ENCODE data around the gene LEKR1. TPM values are rescaled to one million over a fixed set of nuclear protein-coding genes. Genes with fewer than 3 reads are reported as not detected.

LEKR1 gene
- total and polyA plus RNA-seq, 2 of the 13 experiments (the other 11 are each of a cell fraction or from before 2014, with no cell fraction given): 0.49 to 1.5 TPM

DNA sequence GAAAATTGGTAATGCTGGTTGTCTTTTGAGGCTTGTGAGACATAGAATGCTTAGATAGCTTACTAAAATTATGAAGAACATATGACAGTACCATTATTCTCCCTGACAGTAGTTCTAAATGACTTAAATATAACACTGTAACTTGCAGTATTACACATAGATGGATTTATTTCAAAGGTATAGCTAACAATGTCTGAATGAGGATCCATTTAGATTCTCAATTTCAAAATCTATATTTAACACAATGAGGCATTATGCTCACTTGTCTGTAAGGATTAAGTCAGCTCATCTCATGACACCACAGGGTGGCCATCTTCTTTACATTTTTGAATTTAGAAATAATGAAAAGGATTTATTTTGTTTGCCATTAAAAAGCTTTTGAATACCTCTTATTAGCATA is 225.4 kb downstream of the LEKR1 start:
- DNase-seq (ENCODE audit: low spot score) (no peak), FAIRE-seq (no peak), ATAC-seq (no peak)
- H3K9ac ChIP-seq (ENCODE audit: insufficient read depth, low read depth, low read length): no peak overlapping the region
- BruUV-seq (replicated peaks): no TSS peak
- H3K36me3 ChIP-seq (replicated peaks in 1 of 2; ENCODE audit: control insufficient read depth in 1 of 2, insufficient read depth in 2 of 2, low read length in 2 of 2): no peaks in the 10 kb centered on the region
- H3K27ac ChIP-seq (ENCODE audit: extremely low read length, insufficient read depth, low read length): no peak overlapping the region
- ChIA-PET CTCF (ENCODE audit: low intra/inter-chr PET ratio, low total read pairs) (no interaction called here), POLR2A (no interaction called here)
- no peaks in the 10 kb centered on the region for H4K20me1 ChIP-seq (ENCODE audit: insufficient read depth, low read length)
- H3K4me2 ChIP-seq (ENCODE audit: low read depth, low read length): no peak overlapping the region
- no peak overlapping the region for H3K4me3 ChIP-seq (replicated peaks in 1 of 3; ENCODE audit: insufficient read depth in 1 of 3, low read depth in 2 of 3, low read length in 3 of 3)
- H3K4me1 ChIP-seq (ENCODE audit: insufficient read depth, low read length): no peaks in the 10 kb centered on the region
- H3K9me3 ChIP-seq (ENCODE audit: low read length): no peaks in the 10 kb centered on the region
- no peaks in the 10 kb centered on the region for H3K27me3 ChIP-seq (ENCODE audit: control insufficient read depth in 1 of 2, insufficient read depth in 2 of 2, low read length in 2 of 2)
- intact Hi-C loops (cut with micrococcal nuclease; ENCODE audit: unreplicated experiment) (no loop called here), in situ Hi-C loops (cut with HindIII; ENCODE audit: extremely low pct_ligation_motif_present, low pct_unique_long_range_greater_than_20kb) (no loop called here)
- no peaks in the 10 kb centered on the region for H3K79me2 ChIP-seq (ENCODE audit: insufficient read depth, low read length)
- TF ChIP-seq ISL2 (CRISPR knock-in tag; IDR thresholded peaks at IDR 0.05): no peak
- no peak overlapping the region for H2AFZ ChIP-seq (ENCODE audit: low read length)

DNA sequence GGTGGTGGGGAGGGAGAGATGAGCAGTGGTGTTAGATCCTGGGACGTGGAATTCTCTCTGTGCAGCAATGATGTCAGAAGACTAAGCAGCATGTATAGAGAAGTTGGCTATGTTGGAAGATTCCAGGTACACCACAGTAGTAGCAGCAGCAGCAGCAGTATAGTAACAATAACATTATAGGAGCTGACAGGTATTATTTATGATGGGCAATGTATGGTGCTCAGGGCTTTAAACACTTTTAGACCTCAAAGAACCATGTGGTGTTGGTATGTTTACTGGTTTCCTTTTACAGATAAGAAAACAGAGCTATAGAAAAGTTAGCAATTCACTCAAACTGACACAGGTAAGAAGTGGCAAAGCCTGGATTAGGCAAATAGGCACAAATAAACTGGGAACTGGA is 229.9 kb downstream of the LEKR1 start:
- Histone ChIP-seq H2AFZ (ENCODE audit: low read length) (no peak overlapping the region), H3K9me3 (ENCODE audit: low read length) (no peaks in the 10 kb centered on the region), H3K79me2 (ENCODE audit: insufficient read depth, low read length) (no peaks in the 10 kb centered on the region), H3K27me3 (ENCODE audit: control insufficient read depth in 1 of 2, insufficient read depth in 2 of 2, low read length in 2 of 2) (no peaks in the 10 kb centered on the region), H3K4me3 (replicated peaks in 1 of 3; ENCODE audit: insufficient read depth in 1 of 3, low read depth in 2 of 3, low read length in 3 of 3) (no peak overlapping the region), H4K20me1 (ENCODE audit: insufficient read depth, low read length) (no peaks in the 10 kb centered on the region), H3K27ac (ENCODE audit: extremely low read length, insufficient read depth, low read length) (no peak overlapping the region), H3K4me1 (ENCODE audit: insufficient read depth, low read length) (no peaks in the 10 kb centered on the region), H3K4me2 (ENCODE audit: low read depth, low read length) (no peak overlapping the region), H3K9ac (ENCODE audit: insufficient read depth, low read depth, low read length) (no peak overlapping the region), H3K36me3 (replicated peaks in 1 of 2; ENCODE audit: control insufficient read depth in 1 of 2, insufficient read depth in 2 of 2, low read length in 2 of 2) (no peaks in the 10 kb centered on the region)
- ATAC-seq: no peak
- no peak for DNase-seq (ENCODE audit: low spot score)
- ChIA-PET POLR2A (no interaction called here), CTCF (ENCODE audit: low intra/inter-chr PET ratio, low total read pairs) (no interaction called here)
- TF ChIP-seq ZNF383 (CRISPR knock-in tag; IDR thresholded peaks at IDR 0.05; ENCODE audit: borderline replicate concordance): no peak
- no peak for TF ChIP-seq SKI (IDR thresholded peaks at IDR 0.05; ENCODE audit: partially characterized antibody)
- TF ChIP-seq ZNF432 (CRISPR knock-in tag; IDR thresholded peaks at IDR 0.05; ENCODE audit: borderline replicate concordance): no peak
- TF ChIP-seq ZNF20 (CRISPR knock-in tag; IDR thresholded peaks at IDR 0.05): no peak
- TF ChIP-seq ZSCAN12 (CRISPR knock-in tag; IDR thresholded peaks at IDR 0.05): no peak
- no peak for TF ChIP-seq KLF12 (CRISPR knock-in tag; IDR thresholded peaks at IDR 0.05; ENCODE audit: borderline replicate concordance)
- TF ChIP-seq MATR3 (CRISPR knock-in tag; IDR thresholded peaks at IDR 0.05): no peak
- TF ChIP-seq ZNF652 (CRISPR knock-in tag; IDR thresholded peaks at IDR 0.05; ENCODE audit: borderline replicate concordance, low read depth): no peak
- no peak for TF ChIP-seq MAFK (conservative IDR thresholded peaks at IDR 0.05 in 1 of 2, IDR thresholded peaks at IDR 0.05 in 1 of 2; ENCODE audit: low read length in 2 of 2)
- TF ChIP-seq DDIT3 (CRISPR knock-in tag; IDR thresholded peaks at IDR 0.05): no peak
- TF ChIP-seq ZFP37 (CRISPR knock-in tag; IDR thresholded peaks at IDR 0.05; ENCODE audit: borderline replicate concordance): no peak
- TF ChIP-seq, protein P1, sequence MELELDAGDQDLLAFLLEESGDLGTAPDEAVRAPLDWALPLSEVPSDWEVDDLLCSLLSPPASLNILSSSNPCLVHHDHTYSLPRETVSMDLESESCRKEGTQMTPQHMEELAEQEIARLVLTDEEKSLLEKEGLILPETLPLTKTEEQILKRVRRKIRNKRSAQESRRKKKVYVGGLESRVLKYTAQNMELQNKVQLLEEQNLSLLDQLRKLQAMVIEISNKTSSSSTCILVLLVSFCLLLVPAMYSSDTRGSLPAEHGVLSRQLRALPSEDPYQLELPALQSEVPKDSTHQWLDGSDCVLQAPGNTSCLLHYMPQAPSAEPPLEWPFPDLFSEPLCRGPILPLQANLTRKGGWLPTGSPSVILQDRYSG (CRISPR knock-in tag; IDR thresholded peaks at IDR 0.05): no peak
- no peak for TF ChIP-seq ZNF616 (CRISPR knock-in tag; IDR thresholded peaks at IDR 0.05; ENCODE audit: low read depth)
- intact Hi-C loops (cut with micrococcal nuclease; ENCODE audit: unreplicated experiment): no loop called here
- in situ Hi-C loops (cut with HindIII; ENCODE audit: extremely low pct_ligation_motif_present, low pct_unique_long_range_greater_than_20kb): no loop called here
- 33% methylated on average over 1 of the region's 1 CpG for WGBS (ENCODE audit: low lambda C conversion rate)
- BruUV-seq (replicated peaks): no TSS peak
- no peak for FAIRE-seq
